Activated CD8-positive, alpha-beta T cell treated with anti-CD3 and anti-CD28 coated beads for 36 hours (primary cell): ENCODE measurements around the gene OCA2. TPM values are rescaled to one million over a fixed set of nuclear protein-coding genes. Genes with fewer than 3 reads are reported as not detected.

ENCODE experiments used
- ATAC-seq: fragments of 200-7000 bp; cut with Tn5 transposase; one replicate; pipeline ENCODE4 v1.10.0; 2021; ENCODE audit warnings: mild to moderate bottlenecking, moderate library complexity
- CTCF ChIA-PET: fragments of 350-600 bp; sonication (Branson Sonifier 250); formaldehyde crosslinking; loops from one replicate; lab custom pipeline; 2021; ENCODE audit warnings: antibody characterized with exemption; lab: Charles Lee
- POLR2A ChIA-PET: fragments of 350-600 bp; sonication (Branson Sonifier 250); formaldehyde crosslinking; loops from one replicate; lab custom pipeline; 2021; ENCODE audit warnings: antibody characterized with exemption; lab: Charles Lee
- DNase-seq: peaks from one replicate; pipeline ENCODE4 v3.0.0-alpha.2; 2020
- H3K27ac Mint-ChIP-seq: one replicate; pipeline ENCODE4 v1.8.0; 2021; ENCODE audit warnings: mild to moderate bottlenecking, mixed read lengths
- H3K27me3 Mint-ChIP-seq: one replicate; pipeline ENCODE4 v1.8.0; 2021; ENCODE audit warnings: mixed read lengths
- H3K36me3 Mint-ChIP-seq: one replicate; pipeline ENCODE4 v1.8.0; 2021; ENCODE audit warnings: low read depth, mixed read lengths
- H3K4me1 Mint-ChIP-seq: one replicate; pipeline ENCODE4 v1.8.0; 2021; ENCODE audit warnings: low read depth, mixed read lengths
- H3K4me3 Mint-ChIP-seq: one replicate; pipeline ENCODE4 v1.8.0; 2021; ENCODE audit warnings: mild to moderate bottlenecking, moderate library complexity, mixed read lengths
- H3K9me3 Mint-ChIP-seq: one replicate; pipeline ENCODE4 v1.8.0; 2021; ENCODE audit warnings: mixed read lengths
- CTCF ChIP-seq: fragments of 200-600 bp; IDR thresholded peaks from one replicate; pipeline ENCODE4 v1.8.0; 2022; ENCODE audit warnings: antibody characterized with exemption, mild to moderate bottlenecking
- intact Hi-C: fragments of 100-400 bp; cut with micrococcal nuclease; formaldehyde crosslinking; loops from one replicate; pipeline ENCODE4 v1.10.0; 2022
- total RNA-seq, 2 experiments: library from RNA; stranded (reverse); gene quantifications; one replicate each; pipeline ENCODE4 v1.2.3, GENCODE V29; 2021

OCA2 gene
- total RNA-seq, 2 experiments from 2014 or later = not detected

GRCh38 chr15:27796405-27797320 lies 302.5 kb downstream of the OCA2 start:
- no peak for TF ChIP-seq CTCF
- no peaks in the 10 kb centered on the region for H3K9me3 Mint-ChIP-seq
- ChIA-PET CTCF (no interaction called here), POLR2A (no interaction called here)
- no peaks in the 10 kb centered on the region for H3K4me1 Mint-ChIP-seq
- H3K4me3 Mint-ChIP-seq = no peak overlapping the region
- ATAC-seq = no peak
- no peaks in the 10 kb centered on the region for H3K27me3 Mint-ChIP-seq
- H3K36me3 Mint-ChIP-seq = no peaks in the 10 kb centered on the region
- H3K27ac Mint-ChIP-seq = no peak overlapping the region
- DNase-seq = no peak
- intact Hi-C loops = no loop called here

GRCh38 chr15:27792756-27793264 lies 306.3 kb downstream of the OCA2 start:
- CTCF ChIA-PET = no interaction called here
- POLR2A ChIA-PET = interaction anchor here (1.0 kb wide), 1 partner anchor 912 kb away, joined by 3 read pairs; no protein-coding TSS in a partner anchor
- TF ChIP-seq CTCF = no peak
- Mint-ChIP-seq H3K9me3 (no peaks in the 10 kb centered on the region), H3K4me1 (no peaks in the 10 kb centered on the region), H3K27ac (no peak overlapping the region), H3K4me3 (no peak overlapping the region), H3K36me3 (no peaks in the 10 kb centered on the region), H3K27me3 (no peaks in the 10 kb centered on the region)
- no peak for DNase-seq
- ATAC-seq = no peak
- intact Hi-C loops = no loop called here

- Mint-ChIP-seq H3K4me1 (no peaks in the 10 kb centered on the region), H3K4me3 (no peak overlapping the region), H3K27me3 (no peaks in the 10 kb centered on the region), H3K9me3 (no peaks in the 10 kb centered on the region), H3K27ac (no peak overlapping the region), H3K36me3 (no peaks in the 10 kb centered on the region)
- TF ChIP-seq CTCF = no peak
- intact Hi-C loops = no loop called here
- ChIA-PET POLR2A (no interaction called here), CTCF (no interaction called here)
- no peak for ATAC-seq
- no peak for DNase-seq
These were observed 308.8 kb downstream of the OCA2 start for GRCh38 chr15:27790270-27790669.

GRCh38 chr15:27787931-27788330 lies 311.2 kb downstream of the OCA2 start:
- Mint-ChIP-seq H3K27ac (no peak overlapping the region), H3K4me3 (no peak overlapping the region), H3K27me3 (no peaks in the 10 kb centered on the region), H3K36me3 (no peaks in the 10 kb centered on the region), H3K4me1 (no peaks in the 10 kb centered on the region), H3K9me3 (no peaks in the 10 kb centered on the region)
- ChIA-PET POLR2A (no interaction called here), CTCF (no interaction called here)
- no peak for TF ChIP-seq CTCF
- ATAC-seq (no peak), DNase-seq (no peak)
- intact Hi-C loops = no loop called here

- POLR2A ChIA-PET = no interaction called here
- ATAC-seq = no peak
- Mint-ChIP-seq H3K4me1 (no peaks in the 10 kb centered on the region), H3K36me3 (no peaks in the 10 kb centered on the region), H3K27ac (no peak overlapping the region), H3K9me3 (no peaks in the 10 kb centered on the region), H3K4me3 (no peak overlapping the region), H3K27me3 (peaks cover 4% of the 10 kb centered on the region)
- CTCF ChIA-PET = no interaction called here
- TF ChIP-seq CTCF = no peak
- no peak for DNase-seq
- intact Hi-C loops = no loop called here
These were observed 315.0 kb downstream of the OCA2 start for GRCh38 chr15:27784107-27784506.
